Transverse colon (tissue), 4 donors: Measurements from ENCODE around the gene PCDHGB6. TPM values are rescaled to one million over a fixed set of nuclear protein-coding genes. Genes with fewer than 3 reads are reported as not detected.

ENCODE experiments used
- DNase-seq: peaks from one replicate; pipeline ENCODE4 v3.0.0-alpha.2; 2019
- H3K27ac ChIP-seq, 4 donors: fragments of 200-600 bp; sonication (generic); 2 replicates each; pipeline ENCODE4 v1.5.1; 2016 to 2018; ENCODE audit warnings: inconsistent platforms in 4 of 4
- H3K27me3 ChIP-seq: fragments of 200-600 bp; sonication (generic); 2 replicates; pipeline ENCODE4 v1.5.1; 2017; ENCODE audit warnings: inconsistent platforms
- H3K36me3 ChIP-seq, 4 donors: fragments of 200-600 bp; sonication (generic); 2 replicates each; pipeline ENCODE4 v1.5.1; 2017 to 2019; ENCODE audit warnings: inconsistent platforms in 4 of 4
- H3K4me1 ChIP-seq, 4 donors: fragments of 200-600 bp; sonication (generic); 2 replicates each; pipeline ENCODE4 v1.5.1; 2017 to 2020; ENCODE audit warnings: inconsistent platforms in 4 of 4
- H3K4me3 ChIP-seq, 4 donors: fragments of 200-600 bp; sonication (generic); 1 replicate in 1 of 4; 2 replicates in 3 of 4; pipeline versions ENCODE4 v1.5.1 to v1.6.1; 2017 to 2019; ENCODE audit warnings: inconsistent platforms in 4 of 4
- H3K9me3 ChIP-seq, 2 donors: fragments of 200-600 bp; sonication (generic); 2 replicates each; pipeline ENCODE4 v1.5.1; 2017 to 2019; ENCODE audit warnings: inconsistent platforms in 2 of 2
- CTCF ChIP-seq, 5 experiments: fragments of 200-600 bp in 3 of 5; fragments of 450-650 bp in 2 of 5; sonication (generic) in 3 of 5; IDR thresholded peaks; 1 replicate in 2 of 5; 2 replicates in 3 of 5; pipeline ENCODE4 v1.5.1; 2016 to 2017; ENCODE audit warnings: antibody characterized with exemption in 5 of 5, inconsistent platforms in 3 of 5, mild to moderate bottlenecking in 2 of 5, moderate library complexity in 1 of 5
- EP300 ChIP-seq: sonication (generic); formaldehyde crosslinking; IDR thresholded peaks from one replicate; pipeline ENCODE4 v1.6.1; 2017; ENCODE audit warnings: antibody characterized with exemption, low read depth
- POLR2A ChIP-seq: fragments of 450-650 bp; IDR thresholded peaks from one replicate; pipeline ENCODE4 v1.6.1; 2016; ENCODE audit warnings: antibody characterized with exemption, mild to moderate bottlenecking, moderate library complexity
- POLR2AphosphoS5 ChIP-seq, 3 donors: sonication (generic); formaldehyde crosslinking; IDR thresholded peaks; one replicate each; pipeline ENCODE4 v1.6.1; 2016; ENCODE audit warnings: antibody characterized with exemption in 3 of 3
- WGBS, 2 donors: methylation state at CpG; one replicate each; pipeline ENCODE4 v1.1.5; 2018; ENCODE audit warnings: low coverage in 1 of 2; 5-methylcytosine and 5-hydroxymethylcytosine counted together
- in situ Hi-C, 4 donors: fragments of 200-750 bp; cut with MboI; loops; one replicate each; pipeline versions ENCODE4 v1.15.0 to v1.15.1; 2017; ENCODE audit warnings: low sequenced_read_pairs in 3 of 4, low pct_ligation_motif_present in 1 of 4, low pct_unique_long_range_greater_than_20kb in 1 of 4
- intact Hi-C: fragments of 100-400 bp; cut with DNase I; formaldehyde crosslinking; loops from one replicate; pipeline ENCODE4 v1.15.1; 2023; ENCODE audit warnings: low total_unique reads
- total RNA-seq, 4 donors: library from RNA; depleted of rRNA; stranded (reverse); fragments of >200 nt; gene quantifications; one replicate each; pipeline ENCODE4 v1.1.0, GENCODE V29; 2016

PCDHGB6 gene
- total RNA-seq, 4 donors from 2014 or later, result 1.9 to 5.9 (median 4.7) TPM

DNA sequence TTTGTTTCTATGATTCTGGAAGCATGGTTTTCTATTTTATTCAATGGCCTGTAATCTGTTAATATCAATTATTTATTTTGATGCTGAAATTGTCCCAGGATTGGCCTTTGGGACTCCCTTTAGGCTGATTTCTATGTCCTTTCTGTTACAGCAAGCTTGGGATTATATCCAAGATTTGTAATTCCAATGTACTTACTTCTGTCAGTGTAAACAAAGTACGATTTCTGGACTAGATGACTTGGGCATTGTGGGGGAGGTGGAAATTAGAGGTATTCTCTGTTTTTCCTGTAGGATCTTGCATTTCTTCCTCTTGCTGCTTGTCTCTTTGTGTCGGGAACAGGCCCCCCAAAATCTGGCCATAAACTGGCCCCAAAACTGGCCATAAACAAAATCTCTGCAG, 26.2 kb downstream of the PCDHGB6 start:
- in situ Hi-C loops (no loop called here), intact Hi-C loops (no loop called here)
- TF ChIP-seq POLR2AphosphoS5 (IDR thresholded peaks at IDR 0.05) (no peak), CTCF (IDR thresholded peaks at IDR 0.05) (no peak), POLR2A (no peak), EP300 (no peak)
- 74% methylated on average over 2 of the region's 2 CpGs for whole genome bisulfite sequencing, 2 donors
- no peaks in the 10 kb centered on the region for H3K4me1 ChIP-seq
- DNase-seq, result no peak
- no peak overlapping the region for H3K27ac ChIP-seq
- H3K4me3 ChIP-seq, result no peak overlapping the region
- peaks cover 65 to 83% of the 10 kb centered on the region in 2 donors for H3K9me3 ChIP-seq
- H3K27me3 ChIP-seq, result no peaks in the 10 kb centered on the region
- no peaks in the 10 kb centered on the region for H3K36me3 ChIP-seq

GRCh38 chr5:141437221-141437620, 29.4 kb downstream of the PCDHGB6 start:
- intact Hi-C loops (no loop called here), in situ Hi-C loops (no loop called here)
- peaks cover 58 to 76% of the 10 kb centered on the region in 2 donors for H3K9me3 ChIP-seq
- 80 to 94% methylated on average over 2 of the region's 2 CpGs for WGBS, 2 donors
- TF ChIP-seq POLR2A (no peak), POLR2AphosphoS5 (IDR thresholded peaks at IDR 0.05) (no peak), EP300 (no peak), CTCF (IDR thresholded peaks at IDR 0.05) (no peak)
- no peak overlapping the region for H3K4me3 ChIP-seq
- DNase-seq, result no peak
- H3K27ac ChIP-seq, result no peak overlapping the region
- no peaks in the 10 kb centered on the region for H3K4me1 ChIP-seq
- no peaks in the 10 kb centered on the region for H3K36me3 ChIP-seq
- no peaks in the 10 kb centered on the region for H3K27me3 ChIP-seq

DNA sequence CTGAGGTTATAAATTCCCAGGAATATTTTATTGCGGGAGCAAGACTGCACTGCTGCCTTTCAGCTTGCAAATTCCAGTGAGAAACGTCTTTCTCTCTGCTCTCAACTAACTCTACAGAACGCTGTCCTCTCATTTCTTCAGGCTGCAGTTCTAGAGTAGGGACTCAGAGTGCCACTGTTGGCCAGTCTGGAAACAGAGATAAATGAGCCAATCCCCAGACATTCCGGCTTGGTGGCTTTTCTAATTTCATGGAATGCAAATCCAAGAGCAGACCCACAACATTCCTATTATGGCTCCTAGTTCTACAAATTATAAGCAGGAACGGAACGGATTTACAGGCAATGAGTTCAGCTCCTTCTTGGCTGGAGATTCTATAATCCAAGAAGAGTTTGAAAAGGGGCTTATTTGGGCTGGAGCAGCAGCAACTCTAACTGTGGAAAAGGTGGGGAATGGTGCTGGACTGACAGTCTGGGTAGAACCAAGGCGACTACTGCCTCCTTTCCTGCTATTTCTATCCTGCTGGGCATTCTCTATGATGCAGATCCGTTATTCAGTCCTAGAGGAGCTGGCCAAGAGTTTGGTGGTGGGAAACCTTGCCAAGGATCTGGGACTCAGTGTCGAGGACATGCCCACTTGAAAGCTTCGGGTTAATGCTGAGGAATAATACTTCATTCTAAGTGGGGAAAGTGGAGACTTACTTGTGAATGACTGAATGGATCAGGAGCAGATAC, 31.8 kb downstream of the PCDHGB6 start:
- Histone ChIP-seq H3K27me3 (no peaks in the 10 kb centered on the region), H3K27ac (no peak overlapping the region), H3K36me3 (no peaks in the 10 kb centered on the region), H3K9me3 (peaks cover 44 to 55% of the 10 kb centered on the region in 2 donors), H3K4me1 (no peaks in the 10 kb centered on the region), H3K4me3 (no peak overlapping the region)
- in situ Hi-C loops, result no loop called here
- TF ChIP-seq EP300, result no peak
- no peak for TF ChIP-seq CTCF (IDR thresholded peaks at IDR 0.05)
- TF ChIP-seq POLR2A, result no peak
- no peak for TF ChIP-seq POLR2AphosphoS5 (IDR thresholded peaks at IDR 0.05)
- intact Hi-C loops, result no loop called here
- DNase-seq, result no peak
- 75 to 81% methylated on average over 7 to 10 of the region's 10 CpGs for WGBS, 2 donors

DNA sequence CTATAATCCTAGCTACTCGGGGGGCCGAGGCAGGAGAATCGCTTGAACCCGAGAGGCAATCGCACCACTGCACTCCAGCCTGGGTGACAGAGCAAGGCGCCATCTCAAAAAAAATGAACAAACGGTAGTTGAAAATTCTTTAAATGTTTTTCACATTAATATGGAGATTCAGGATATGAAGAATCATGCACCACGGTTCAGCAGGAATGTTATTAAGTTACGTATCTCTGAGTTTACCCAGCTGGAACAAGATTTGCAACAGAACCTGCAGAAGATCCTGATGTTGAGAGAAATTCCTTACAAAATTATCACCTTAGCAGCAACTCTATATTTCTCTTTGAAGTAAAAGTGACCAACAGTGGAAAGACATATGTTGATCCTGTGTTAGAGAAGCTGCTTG, 32.5 kb downstream of the PCDHGB6 start:
- no peak for TF ChIP-seq EP300
- in situ Hi-C loops (no loop called here), intact Hi-C loops (no loop called here)
- no peak overlapping the region for H3K4me3 ChIP-seq
- H3K9me3 ChIP-seq, result peaks cover 42 to 53% of the 10 kb centered on the region in 2 donors
- no peaks in the 10 kb centered on the region for H3K27me3 ChIP-seq
- no peaks in the 10 kb centered on the region for H3K36me3 ChIP-seq
- no peak overlapping the region for H3K27ac ChIP-seq
- H3K4me1 ChIP-seq, result no peaks in the 10 kb centered on the region
- WGBS, 2 donors, result 90 to 95% methylated on average over 9 of the region's 9 CpGs
- DNase-seq, result no peak
